Measurements from ENCODE around the gene DTWD2. TPM values are rescaled to one million over a fixed set of nuclear protein-coding genes. Genes with fewer than 3 reads are reported as not detected.
"Not testable (repeated sequence)": the region's sequence is repeated elsewhere in the genome, so short reads cannot be mapped to it uniquely, and the experiment has no call there.

DTWD2 gene
- total RNA-seq, 2 experiments from 2014 or later, result 5.4 to 6.7 TPM

DNA sequence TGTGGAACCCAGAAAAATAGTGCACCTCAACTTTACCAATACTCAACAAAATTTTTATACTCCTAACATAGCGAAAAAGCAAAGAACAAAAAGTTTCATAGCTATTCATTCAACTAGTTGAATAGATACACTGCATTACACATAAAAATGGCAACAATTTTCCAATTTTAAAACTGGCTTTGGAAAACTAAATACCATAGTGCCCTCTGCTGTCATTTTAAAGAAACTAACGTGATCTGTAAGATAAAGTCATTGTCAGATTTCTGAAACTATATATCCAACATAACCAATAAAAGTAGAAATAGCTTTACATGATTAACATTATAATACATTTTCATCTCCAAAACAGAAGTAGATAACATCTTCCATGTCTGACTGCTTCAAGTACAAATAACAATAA is 31.6 kb downstream of the DTWD2 start:
- Mint-ChIP-seq H3K4me3 (no peak overlapping the region), H3K27ac (no peak overlapping the region), H3K9me3 (no peaks in the 10 kb centered on the region), H3K4me1 (ENCODE audit: low read depth) (no peaks in the 10 kb centered on the region), H3K27me3 (no peaks in the 10 kb centered on the region), H3K36me3 (ENCODE audit: low read depth) (no peaks in the 10 kb centered on the region)
- peak; percentile 58 for TF ChIP-seq CTCF (IDR thresholded peaks at IDR 0.05)
- intact Hi-C loops (cut with micrococcal nuclease), result no loop called here
- ChIA-PET POLR2A (no interaction called here), CTCF (interaction anchor here (1.0 to 1.9 kb wide), 3 partner anchors 14 to 32 kb away, joined by 3 to 7 read pairs (median 4); no protein-coding TSS in a partner anchor)
- DNase-seq (no peak), ATAC-seq (no peak)

GRCh38 chr5:118953652-118954005 is 34.7 kb downstream of the DTWD2 start:
- ChIA-PET POLR2A (no interaction called here), CTCF (no interaction called here)
- Mint-ChIP-seq H3K36me3 (ENCODE audit: low read depth) (no peaks in the 10 kb centered on the region), H3K4me1 (ENCODE audit: low read depth) (no peaks in the 10 kb centered on the region), H3K27ac (no peak overlapping the region), H3K27me3 (no peaks in the 10 kb centered on the region), H3K4me3 (no peak overlapping the region), H3K9me3 (no peaks in the 10 kb centered on the region)
- intact Hi-C loops (cut with micrococcal nuclease), result no loop called here
- no peak for ATAC-seq
- TF ChIP-seq CTCF (IDR thresholded peaks at IDR 0.05), result no peak
- no peak for DNase-seq

GRCh38 chr5:118952992-118953651 is 35.2 kb downstream of the DTWD2 start:
- intact Hi-C loops (cut with micrococcal nuclease), result no loop called here

DNA sequence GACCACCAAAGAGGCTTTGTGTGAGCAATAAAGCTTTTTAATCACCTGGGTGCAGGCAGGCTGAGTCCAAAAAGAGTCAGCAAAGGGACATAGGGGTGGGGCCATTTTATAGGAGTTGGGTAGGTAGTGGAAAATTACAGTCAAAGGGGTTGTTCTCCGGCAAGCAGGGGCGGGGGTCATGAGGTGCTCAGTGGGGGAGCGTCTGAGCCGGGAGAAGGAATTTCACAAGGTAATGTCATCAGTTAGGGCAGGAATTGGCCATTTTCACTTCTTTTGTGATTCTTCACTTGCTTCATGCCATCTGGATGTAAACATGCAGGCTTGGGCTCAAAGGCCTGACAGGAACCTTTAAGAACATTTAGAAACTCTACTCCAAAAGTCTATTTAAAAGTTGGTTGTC is 36.0 kb downstream of the DTWD2 start:
- H3K36me3 Mint-ChIP-seq (ENCODE audit: low read depth); H3K4me3 Mint-ChIP-seq; DNase-seq; intact Hi-C loops (cut with micrococcal nuclease); H3K27ac Mint-ChIP-seq; ATAC-seq; H3K9me3 Mint-ChIP-seq; H3K4me1 Mint-ChIP-seq (ENCODE audit: low read depth); POLR2A ChIA-PET; H3K27me3 Mint-ChIP-seq: not testable (repeated sequence)
- CTCF ChIA-PET, result interaction anchor here (1.2 kb wide), 1 partner anchor 11 kb away, joined by 3 read pairs; no protein-coding TSS in a partner anchor

More at GRCh38 chr5:118952992-118953651, 35.2 kb downstream of the DTWD2 start:
- ChIA-PET POLR2A (no interaction called here), CTCF (no interaction called here)
- ATAC-seq (no peak), DNase-seq (no peak)
- no peaks in the 10 kb centered on the region for H3K4me1 Mint-ChIP-seq (ENCODE audit: low read depth)
- no peak overlapping the region for H3K4me3 Mint-ChIP-seq
- H3K36me3 Mint-ChIP-seq (ENCODE audit: low read depth), result no peaks in the 10 kb centered on the region
- no peak for TF ChIP-seq CTCF (IDR thresholded peaks at IDR 0.05)
- no peak overlapping the region for H3K27ac Mint-ChIP-seq
- H3K27me3 Mint-ChIP-seq, result no peaks in the 10 kb centered on the region
- H3K9me3 Mint-ChIP-seq, result no peaks in the 10 kb centered on the region

- H3K9me3 Mint-ChIP-seq; H3K27ac Mint-ChIP-seq; POLR2A ChIA-PET; H3K27me3 Mint-ChIP-seq; CTCF ChIA-PET; H3K4me3 Mint-ChIP-seq; H3K36me3 Mint-ChIP-seq (ENCODE audit: low read depth); intact Hi-C loops (cut with micrococcal nuclease); ATAC-seq; H3K4me1 Mint-ChIP-seq (ENCODE audit: low read depth); DNase-seq: not testable (repeated sequence)
Measured at GRCh38 chr5:118950354-118950753, 38.0 kb downstream of the DTWD2 start.

- no peak overlapping the region for H3K27ac Mint-ChIP-seq
- no peak overlapping the region for H3K4me3 Mint-ChIP-seq
- DNase-seq (no peak), ATAC-seq (no peak)
- no peaks in the 10 kb centered on the region for H3K27me3 Mint-ChIP-seq
- no peak for TF ChIP-seq CTCF (IDR thresholded peaks at IDR 0.05)
- POLR2A ChIA-PET, result no interaction called here
- H3K4me1 Mint-ChIP-seq (ENCODE audit: low read depth), result no peaks in the 10 kb centered on the region
- H3K9me3 Mint-ChIP-seq, result no peaks in the 10 kb centered on the region
- CTCF ChIA-PET, result interaction anchor here (0.8 kb wide), 1 partner anchor 41 kb away, joined by 3 read pairs; the partner anchor contains the start of gene DTWD2
- intact Hi-C loops (cut with micrococcal nuclease), result no loop called here
- H3K36me3 Mint-ChIP-seq (ENCODE audit: low read depth), result no peaks in the 10 kb centered on the region
Measured at GRCh38 chr5:118946138-118946800, 42.1 kb downstream of the DTWD2 start.
